ENCODE measurements around the gene C17orf113. TPM values are rescaled to one million over a fixed set of nuclear protein-coding genes. Genes with fewer than 3 reads are reported as not detected.
"Not testable (repeated sequence)": the region's sequence is repeated elsewhere in the genome, so short reads cannot be mapped to it uniquely, and the experiment has no call there.

C17orf113 gene
- total and polyA plus RNA-seq, 12 donors: 0.14 to 1.1 (median 0.60) TPM

GRCh38 chr17:42025936-42026335 lies 24.5 kb downstream of the C17orf113 start:
- 89 to 97% (median 93%) methylated on average over 3 of the region's 3 CpGs for WGBS, 4 donors
- H3K4me3 ChIP-seq: no peak overlapping the region
- H3K27ac ChIP-seq: no peak overlapping the region
- no peaks in the 10 kb centered on the region for H3K9me3 ChIP-seq (replicated peaks in 1 of 3)
- H3K27me3 ChIP-seq: no peaks in the 10 kb centered on the region
- peaks cover 4 to 23% of the 10 kb centered on the region in 2 donors for H3K4me1 ChIP-seq (replicated peaks in 1 of 2)
- intact Hi-C loops (cut with DNase I): loop anchor here (5.0 kb wide), 2 partner anchors 86 to 91 kb away; partner anchors contain the start of gene DHX58 (in 1 of the 2)
- TF ChIP-seq POLR2A (IDR thresholded peaks at IDR 0.05) (no peak), CTCF (IDR thresholded peaks at IDR 0.05) (no peak)
- DNase-seq: no peak
- H3K36me3 ChIP-seq (replicated peaks in 1 of 2): peaks cover 0 to 27% of the 10 kb centered on the region in 2 donors

- H3K27me3 ChIP-seq: no peaks in the 10 kb centered on the region
- WGBS, 4 donors: 42 to 78% (median 60%) methylated on average over 7 to 8 of the region's 8 CpGs
- TF ChIP-seq POLR2A (IDR thresholded peaks at IDR 0.05) (no peak), CTCF (IDR thresholded peaks at IDR 0.05) (peak in 1 of 6 experiments; percentile 12)
- no peak overlapping the region for H3K4me3 ChIP-seq
- DNase-seq: peak in 1 of 7 donors; percentile 18
- H3K27ac ChIP-seq: peak overlapping the region in 2 of 5 donors; percentile 60 to 67
- peaks cover 9 to 28% of the 10 kb centered on the region in 2 donors for H3K4me1 ChIP-seq (replicated peaks in 1 of 2)
- H3K9me3 ChIP-seq (replicated peaks in 1 of 3): no peaks in the 10 kb centered on the region
- peaks cover 0 to 27% of the 10 kb centered on the region in 2 donors for H3K36me3 ChIP-seq (replicated peaks in 1 of 2)
- intact Hi-C loops (cut with DNase I): loop anchor here (5.0 kb wide), 2 partner anchors 87 to 92 kb away; partner anchors contain the start of gene DHX58 (in 1 of the 2)
These were observed 25.2 kb downstream of the C17orf113 start for GRCh38 chr17:42025191-42025579.

GRCh38 chr17:42023524-42024349 lies 26.7 kb downstream of the C17orf113 start:
- 73 to 85% (median 75%) methylated on average over 10 to 15 of the region's 15 CpGs for WGBS, 4 donors
- no peaks in the 10 kb centered on the region for H3K27me3 ChIP-seq
- H3K4me3 ChIP-seq: no peak overlapping the region
- peaks cover 9 to 28% of the 10 kb centered on the region in 2 donors for H3K4me1 ChIP-seq (replicated peaks in 1 of 2)
- no peak for TF ChIP-seq CTCF (IDR thresholded peaks at IDR 0.05)
- no peak for TF ChIP-seq POLR2A (IDR thresholded peaks at IDR 0.05)
- no peaks in the 10 kb centered on the region for H3K9me3 ChIP-seq (replicated peaks in 1 of 3)
- DNase-seq: peak in 6 of 7 donors; percentile 23 to 61 (median 46)
- intact Hi-C loops (cut with DNase I): no loop called here
- H3K36me3 ChIP-seq (replicated peaks in 1 of 2): peaks cover 0 to 27% of the 10 kb centered on the region in 2 donors
- H3K27ac ChIP-seq: peak overlapping the region in 4 of 5 donors; percentile 21 to 74 (median 42)

- Histone ChIP-seq H3K4me1 (replicated peaks in 1 of 2) (peaks cover 16 to 42% of the 10 kb centered on the region in 2 donors), H3K36me3 (replicated peaks in 1 of 2) (peaks cover 0 to 27% of the 10 kb centered on the region in 2 donors), H3K27ac (peak overlapping the region in 2 of 5 donors; percentile 67 to 79), H3K4me3 (peak overlapping the region in 1 of 4 donors; percentile 94)
- WGBS, 4 donors: 69 to 80% (median 71%) methylated on average over 7 to 8 of the region's 8 CpGs
- H3K9me3 ChIP-seq (replicated peaks in 1 of 3); DNase-seq; H3K27me3 ChIP-seq; intact Hi-C loops (cut with DNase I): not testable (repeated sequence)
These were observed 29.6 kb downstream of the C17orf113 start for GRCh38 chr17:42020845-42021244.
